ENCODE data around the gene GABBR1. TPM values are rescaled to one million over a fixed set of nuclear protein-coding genes. Genes with fewer than 3 reads are reported as not detected.
"Not testable (repeated sequence)": the region's sequence is repeated elsewhere in the genome, so short reads cannot be mapped to it uniquely, and the experiment has no call there.

GABBR1 gene
- total RNA-seq (10 to 100 TPM; 34.8 to 40.0 (median 36.6) TPM), polyA plus RNA-seq (37.5 TPM)
- long read RNA-seq, donor 1, transcript GABBR1-207 (4 exons, 1,252 nt), result major isoform, 10 of 30 reads
- long read RNA-seq, donor 1, partial matches to known transcripts, result 15 of 30 reads
- long read RNA-seq, donor 1, other reads (novel, unspliced or antisense), result 5 of 30 reads
- long read RNA-seq, donor 2, full-length matches to known transcripts, result 1 of 13 reads
- long read RNA-seq, donor 2, partial matches to known transcripts, result 8 of 13 reads
- long read RNA-seq, donor 2, other reads (novel, unspliced or antisense), result 4 of 13 reads
- long read RNA-seq, donor 3, partial matches to known transcripts, result 10 of 61 reads
- long read RNA-seq, donor 3, other reads (novel, unspliced or antisense), result 48 of 61 reads
- long read RNA-seq, donor 4, partial matches to known transcripts, result 15 of 31 reads
- long read RNA-seq, donor 4, other reads (novel, unspliced or antisense), result 12 of 31 reads

GRCh38 chr6:29632789-29633533 lies at the start of gene GABBR1:
Gene GABBR1, minus strand, starts transcription at chr6:29633183. Its CDS starts 798 bp downstream, at chr6:29632385.
- peak; percentile 94 to 96 for ATAC-seq
- WGBS, result under 1% methylated on average over 57 of the region's 57 CpGs
- no peaks in the 10 kb centered on the region for H3K27me3 ChIP-seq (ENCODE audit: control insufficient read depth, insufficient read depth)
- no peaks in the 10 kb centered on the region for H3K9me3 ChIP-seq (ENCODE audit: control insufficient read depth, low read length)
- peak; percentile 90 to 96 (median 95) for DNase-seq
- intact Hi-C loops (cut with DNase I), result no loop called here
- H3K27ac ChIP-seq (ENCODE audit: low read length), result peak within 1 kb of the TSS; percentile 49
- H3K4me1 ChIP-seq (ENCODE audit: control insufficient read depth, insufficient read depth, low read length), result peaks cover 8% of the 10 kb centered on the region
- H3K4me3 ChIP-seq (ENCODE audit: low read length), result peak within 1 kb of the TSS; percentile 96

GRCh38 chr6:29681811-29682210 lies 48.8 kb upstream of the GABBR1 start:
- Histone ChIP-seq H3K27ac (ENCODE audit: low read length) (no peak overlapping the region), H3K4me3 (ENCODE audit: low read length) (no peak overlapping the region), H3K4me1 (ENCODE audit: control insufficient read depth, insufficient read depth, low read length) (no peaks in the 10 kb centered on the region), H3K27me3 (ENCODE audit: control insufficient read depth, insufficient read depth) (no peaks in the 10 kb centered on the region), H3K9me3 (ENCODE audit: control insufficient read depth, low read length) (no peaks in the 10 kb centered on the region)
- ATAC-seq (no peak), DNase-seq (no peak)
- WGBS, result 88% methylated on average over 8 of the region's 8 CpGs
- intact Hi-C loops (cut with DNase I), result no loop called here

- 84% methylated on average over 31 of the region's 31 CpGs for WGBS
- no peak for ATAC-seq
- H3K27ac ChIP-seq (ENCODE audit: low read length), result no peak within 1 kb of the TSS
Observed at GRCh38 chr6:29680904-29681303, 47.9 kb upstream of the GABBR1 start, which contains the start of gene ZFP57. Gene ZFP57, minus strand, starts transcription at chr6:29681152. Its CDS starts 4,149 bp downstream, at chr6:29677003.

GRCh38 chr6:29680416-29680815 lies 47.4 kb upstream of the GABBR1 start:
- H3K27ac ChIP-seq (ENCODE audit: low read length), result no peak overlapping the region
- H3K9me3 ChIP-seq (ENCODE audit: control insufficient read depth, low read length), result no peaks in the 10 kb centered on the region
- no peaks in the 10 kb centered on the region for H3K27me3 ChIP-seq (ENCODE audit: control insufficient read depth, insufficient read depth)
- intact Hi-C loops (cut with DNase I), result no loop called here
- ATAC-seq (no peak), DNase-seq (no peak)
- no peaks in the 10 kb centered on the region for H3K4me1 ChIP-seq (ENCODE audit: control insufficient read depth, insufficient read depth, low read length)
- WGBS, result 90% methylated on average over 24 of the region's 24 CpGs
- no peak overlapping the region for H3K4me3 ChIP-seq (ENCODE audit: low read length)

More at GRCh38 chr6:29680904-29681303, 47.9 kb upstream of the GABBR1 start, which contains the start of gene ZFP57:
- Histone ChIP-seq H3K4me3 (ENCODE audit: low read length) (no peak within 1 kb of the TSS), H3K4me1 (ENCODE audit: control insufficient read depth, insufficient read depth, low read length) (no peaks in the 10 kb centered on the region), H3K27me3 (ENCODE audit: control insufficient read depth, insufficient read depth) (no peaks in the 10 kb centered on the region), H3K9me3 (ENCODE audit: control insufficient read depth, low read length) (no peaks in the 10 kb centered on the region)
- no peak for DNase-seq
- intact Hi-C loops (cut with DNase I), result no loop called here

GRCh38 chr6:29679962-29680361 lies 47.0 kb upstream of the GABBR1 start:
- intact Hi-C loops (cut with DNase I), result no loop called here
- ATAC-seq, result no peak
- Histone ChIP-seq H3K9me3 (ENCODE audit: control insufficient read depth, low read length) (no peaks in the 10 kb centered on the region), H3K27ac (ENCODE audit: low read length) (no peak overlapping the region), H3K4me1 (ENCODE audit: control insufficient read depth, insufficient read depth, low read length) (no peaks in the 10 kb centered on the region), H3K27me3 (ENCODE audit: control insufficient read depth, insufficient read depth) (no peaks in the 10 kb centered on the region), H3K4me3 (ENCODE audit: low read length) (no peak overlapping the region)
- DNase-seq, result no peak
- WGBS, result 69% methylated on average over 13 of the region's 13 CpGs

GRCh38 chr6:29678114-29678513 lies 45.1 kb upstream of the GABBR1 start:
- H3K27me3 ChIP-seq (ENCODE audit: control insufficient read depth, insufficient read depth), result no peaks in the 10 kb centered on the region
- H3K9me3 ChIP-seq (ENCODE audit: control insufficient read depth, low read length), result no peaks in the 10 kb centered on the region
- no peaks in the 10 kb centered on the region for H3K4me1 ChIP-seq (ENCODE audit: control insufficient read depth, insufficient read depth, low read length)
- no peak for DNase-seq
- no peak overlapping the region for H3K27ac ChIP-seq (ENCODE audit: low read length)
- 89% methylated on average over 5 of the region's 5 CpGs for WGBS
- H3K4me3 ChIP-seq (ENCODE audit: low read length), result no peak overlapping the region
- no peak for ATAC-seq
- intact Hi-C loops (cut with DNase I), result no loop called here

GRCh38 chr6:29676981-29677601 lies 44.1 kb upstream of the GABBR1 start:
- H3K27ac ChIP-seq (ENCODE audit: low read length), result no peak overlapping the region
- intact Hi-C loops (cut with DNase I), result no loop called here
- H3K9me3 ChIP-seq (ENCODE audit: control insufficient read depth, low read length), result no peaks in the 10 kb centered on the region
- H3K27me3 ChIP-seq (ENCODE audit: control insufficient read depth, insufficient read depth), result no peaks in the 10 kb centered on the region
- no peak for ATAC-seq
- H3K4me1 ChIP-seq (ENCODE audit: control insufficient read depth, insufficient read depth, low read length), result no peaks in the 10 kb centered on the region
- no peak overlapping the region for H3K4me3 ChIP-seq (ENCODE audit: low read length)
- WGBS, result 27% methylated on average over 2 of the region's 2 CpGs
- peak in 1 of 3 donors; percentile 47 for DNase-seq

- intact Hi-C loops (cut with DNase I), result no loop called here
- no peaks in the 10 kb centered on the region for H3K4me1 ChIP-seq (ENCODE audit: control insufficient read depth, insufficient read depth, low read length)
- H3K4me3 ChIP-seq (ENCODE audit: low read length), result no peak overlapping the region
- WGBS, result 94% methylated on average over 1 of the region's 1 CpG
- no peak overlapping the region for H3K27ac ChIP-seq (ENCODE audit: low read length)
- no peaks in the 10 kb centered on the region for H3K9me3 ChIP-seq (ENCODE audit: control insufficient read depth, low read length)
- DNase-seq (no peak), ATAC-seq (no peak)
- no peaks in the 10 kb centered on the region for H3K27me3 ChIP-seq (ENCODE audit: control insufficient read depth, insufficient read depth)
Observed at GRCh38 chr6:29675561-29675960, 42.6 kb upstream of the GABBR1 start.

- no peak for ATAC-seq
- Histone ChIP-seq H3K9me3 (ENCODE audit: control insufficient read depth, low read length) (no peaks in the 10 kb centered on the region), H3K27me3 (ENCODE audit: control insufficient read depth, insufficient read depth) (no peaks in the 10 kb centered on the region), H3K27ac (ENCODE audit: low read length) (no peak overlapping the region), H3K4me3 (ENCODE audit: low read length) (no peak overlapping the region), H3K4me1 (ENCODE audit: control insufficient read depth, insufficient read depth, low read length) (no peaks in the 10 kb centered on the region)
- 93% methylated on average over 5 of the region's 5 CpGs for WGBS
- no peak for DNase-seq
- intact Hi-C loops (cut with DNase I), result no loop called here
Observed at GRCh38 chr6:29674008-29674407, 41.0 kb upstream of the GABBR1 start.

- no peak for ATAC-seq
- WGBS, result 91% methylated on average over 12 of the region's 12 CpGs
- H3K4me3 ChIP-seq (ENCODE audit: low read length), result no peak overlapping the region
Observed at GRCh38 chr6:29673161-29673560, 40.2 kb upstream of the GABBR1 start.

GRCh38 chr6:29672116-29672515 lies 39.1 kb upstream of the GABBR1 start:
- H3K9me3 ChIP-seq (ENCODE audit: control insufficient read depth, low read length); H3K4me3 ChIP-seq (ENCODE audit: low read length); DNase-seq; ATAC-seq; H3K27me3 ChIP-seq (ENCODE audit: control insufficient read depth, insufficient read depth); H3K4me1 ChIP-seq (ENCODE audit: control insufficient read depth, insufficient read depth, low read length); H3K27ac ChIP-seq (ENCODE audit: low read length); intact Hi-C loops (cut with DNase I): not testable (repeated sequence)
- WGBS, result 93% methylated on average over 5 of the region's 5 CpGs

More at GRCh38 chr6:29673161-29673560, 40.2 kb upstream of the GABBR1 start:
- no peak for DNase-seq
- Histone ChIP-seq H3K4me1 (ENCODE audit: control insufficient read depth, insufficient read depth, low read length) (no peaks in the 10 kb centered on the region), H3K27ac (ENCODE audit: low read length) (no peak overlapping the region), H3K27me3 (ENCODE audit: control insufficient read depth, insufficient read depth) (no peaks in the 10 kb centered on the region), H3K9me3 (ENCODE audit: control insufficient read depth, low read length) (no peaks in the 10 kb centered on the region)
- intact Hi-C loops (cut with DNase I), result no loop called here

Data from right cardiac atrium (tissue), 5 donors.